Measurements from ENCODE around the gene SORCS3. TPM values are rescaled to one million over a fixed set of nuclear protein-coding genes. Genes with fewer than 3 reads are reported as not detected.
"Not testable (repeated sequence)": the region's sequence is repeated elsewhere in the genome, so short reads cannot be mapped to it uniquely, and the experiment has no call there.

Gene SORCS3
- total RNA-seq, 1 donor from 2014 or later = not detected

DNA sequence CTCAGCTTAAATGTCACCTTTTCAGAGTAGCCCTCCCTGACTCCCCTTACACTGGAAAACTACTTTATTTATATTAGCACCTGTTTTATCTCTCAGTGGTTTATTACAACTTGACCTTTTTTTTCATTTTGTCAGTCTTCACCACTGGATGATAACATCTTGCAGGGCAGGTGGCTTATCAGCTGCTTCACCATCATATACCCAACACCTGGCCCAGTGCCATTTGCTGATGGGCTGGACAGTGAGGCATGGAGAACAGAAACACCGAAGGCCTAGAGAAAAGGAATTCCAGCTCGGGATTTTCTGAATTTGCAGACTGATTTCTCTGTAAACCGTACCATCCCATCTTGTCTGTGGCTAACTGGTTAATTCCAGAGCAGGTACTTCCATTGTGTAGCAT is 48.5 kb downstream of the SORCS3 start:
- Mint-ChIP-seq H3K27ac (no peak overlapping the region), H3K9me3 (no peaks in the 10 kb centered on the region), H3K36me3 (ENCODE audit: low read depth) (no peaks in the 10 kb centered on the region), H3K4me1 (no peaks in the 10 kb centered on the region), H3K4me3 (no peak overlapping the region), H3K27me3 (peaks cover 12% of the 10 kb centered on the region)
- ATAC-seq (ENCODE audit: low read depth) = no peak
- no peak for DNase-seq
- CTCF ChIA-PET = no interaction called here
- POLR2A ChIA-PET = no interaction called here
- intact Hi-C loops (cut with micrococcal nuclease) = no loop called here
- TF ChIP-seq, protein P1, sequence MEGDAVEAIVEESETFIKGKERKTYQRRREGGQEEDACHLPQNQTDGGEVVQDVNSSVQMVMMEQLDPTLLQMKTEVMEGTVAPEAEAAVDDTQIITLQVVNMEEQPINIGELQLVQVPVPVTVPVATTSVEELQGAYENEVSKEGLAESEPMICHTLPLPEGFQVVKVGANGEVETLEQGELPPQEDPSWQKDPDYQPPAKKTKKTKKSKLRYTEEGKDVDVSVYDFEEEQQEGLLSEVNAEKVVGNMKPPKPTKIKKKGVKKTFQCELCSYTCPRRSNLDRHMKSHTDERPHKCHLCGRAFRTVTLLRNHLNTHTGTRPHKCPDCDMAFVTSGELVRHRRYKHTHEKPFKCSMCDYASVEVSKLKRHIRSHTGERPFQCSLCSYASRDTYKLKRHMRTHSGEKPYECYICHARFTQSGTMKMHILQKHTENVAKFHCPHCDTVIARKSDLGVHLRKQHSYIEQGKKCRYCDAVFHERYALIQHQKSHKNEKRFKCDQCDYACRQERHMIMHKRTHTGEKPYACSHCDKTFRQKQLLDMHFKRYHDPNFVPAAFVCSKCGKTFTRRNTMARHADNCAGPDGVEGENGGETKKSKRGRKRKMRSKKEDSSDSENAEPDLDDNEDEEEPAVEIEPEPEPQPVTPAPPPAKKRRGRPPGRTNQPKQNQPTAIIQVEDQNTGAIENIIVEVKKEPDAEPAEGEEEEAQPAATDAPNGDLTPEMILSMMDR (IDR thresholded peaks at IDR 0.05) = no peak

DNA sequence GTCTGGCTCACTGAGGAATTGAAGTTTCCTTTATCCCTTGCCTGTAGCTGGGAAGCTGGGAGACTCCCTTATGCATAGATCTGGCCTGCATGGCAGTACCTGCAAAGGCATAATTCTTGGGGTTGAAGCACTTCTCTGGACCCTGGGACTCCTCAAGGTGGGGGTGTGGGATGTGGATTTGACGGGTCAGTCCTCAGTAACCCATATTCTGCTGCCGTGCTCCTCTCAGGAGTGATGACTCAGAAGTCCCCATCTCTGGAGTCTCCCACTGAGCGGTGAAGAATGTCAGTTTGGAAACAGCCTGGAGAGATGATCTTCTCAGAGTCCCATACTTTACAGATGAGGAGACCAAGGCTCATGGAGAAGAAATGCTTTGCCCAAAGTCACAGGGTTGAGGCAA is 49.0 kb downstream of the SORCS3 start:
- Mint-ChIP-seq H3K4me1 (no peaks in the 10 kb centered on the region), H3K36me3 (ENCODE audit: low read depth) (no peaks in the 10 kb centered on the region), H3K27me3 (peaks cover 12% of the 10 kb centered on the region), H3K27ac (no peak overlapping the region), H3K9me3 (no peaks in the 10 kb centered on the region), H3K4me3 (no peak overlapping the region)
- ChIA-PET CTCF (no interaction called here), POLR2A (no interaction called here)
- DNase-seq = no peak
- intact Hi-C loops (cut with micrococcal nuclease) = no loop called here
- ATAC-seq (ENCODE audit: low read depth) = no peak
- TF ChIP-seq, protein P1 (IDR thresholded peaks at IDR 0.05) = no peak

DNA sequence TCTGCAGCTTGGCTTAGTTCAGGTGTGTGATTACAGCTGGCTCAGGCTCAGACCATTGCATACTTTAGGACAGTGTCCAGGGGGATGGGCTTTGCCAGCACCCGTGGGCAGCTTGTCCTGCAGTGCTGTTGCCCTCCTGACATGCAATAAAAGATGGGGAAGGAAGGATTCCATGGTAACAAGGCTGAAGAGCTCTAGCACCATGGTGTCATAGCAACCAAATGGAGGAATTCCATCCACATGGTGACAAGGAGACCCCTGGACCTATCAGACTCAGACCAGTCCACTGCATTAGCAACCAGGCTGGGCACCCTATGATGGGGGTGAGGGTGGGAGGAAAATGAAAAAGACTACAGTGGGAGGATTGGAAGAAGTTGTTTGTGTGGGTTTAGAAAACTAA is 49.9 kb downstream of the SORCS3 start:
- intact Hi-C loops (cut with micrococcal nuclease) = no loop called here
- Mint-ChIP-seq H3K27ac (no peak overlapping the region), H3K9me3 (no peaks in the 10 kb centered on the region), H3K36me3 (ENCODE audit: low read depth) (no peaks in the 10 kb centered on the region), H3K4me3 (no peak overlapping the region), H3K4me1 (no peaks in the 10 kb centered on the region), H3K27me3 (peaks cover 12% of the 10 kb centered on the region)
- POLR2A ChIA-PET = no interaction called here
- TF ChIP-seq, protein P1 (IDR thresholded peaks at IDR 0.05) = no peak
- DNase-seq (no peak), ATAC-seq (ENCODE audit: low read depth) (no peak)
- CTCF ChIA-PET = no interaction called here

DNA sequence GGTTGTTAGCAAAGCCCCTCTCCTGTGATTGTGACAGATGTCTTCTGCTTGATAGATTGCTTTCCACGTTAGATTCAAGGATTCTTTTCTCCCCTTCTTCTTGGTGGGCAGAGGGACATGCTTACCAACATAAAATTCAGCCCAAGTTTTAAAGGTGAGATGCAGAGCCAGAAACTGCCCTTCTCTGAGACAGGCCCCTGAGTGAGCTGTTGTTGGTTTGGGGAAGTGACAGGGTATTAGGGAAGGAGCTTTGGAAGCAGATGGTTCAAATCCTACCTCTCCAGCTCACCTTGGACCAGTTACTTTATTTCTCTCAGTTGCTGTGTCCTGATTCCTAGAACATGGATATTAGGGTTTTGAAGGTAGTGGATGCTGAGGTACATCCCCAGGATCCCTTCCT is 53.0 kb downstream of the SORCS3 start:
- intact Hi-C loops (cut with micrococcal nuclease) = no loop called here
- TF ChIP-seq, protein P1 (IDR thresholded peaks at IDR 0.05) = no peak
- Mint-ChIP-seq H3K4me3 (no peak overlapping the region), H3K27me3 (peaks cover 10% of the 10 kb centered on the region), H3K36me3 (ENCODE audit: low read depth) (no peaks in the 10 kb centered on the region), H3K4me1 (no peaks in the 10 kb centered on the region), H3K9me3 (no peaks in the 10 kb centered on the region), H3K27ac (no peak overlapping the region)
- ATAC-seq (ENCODE audit: low read depth) = no peak
- POLR2A ChIA-PET = no interaction called here
- CTCF ChIA-PET = no interaction called here
- DNase-seq = no peak

DNA sequence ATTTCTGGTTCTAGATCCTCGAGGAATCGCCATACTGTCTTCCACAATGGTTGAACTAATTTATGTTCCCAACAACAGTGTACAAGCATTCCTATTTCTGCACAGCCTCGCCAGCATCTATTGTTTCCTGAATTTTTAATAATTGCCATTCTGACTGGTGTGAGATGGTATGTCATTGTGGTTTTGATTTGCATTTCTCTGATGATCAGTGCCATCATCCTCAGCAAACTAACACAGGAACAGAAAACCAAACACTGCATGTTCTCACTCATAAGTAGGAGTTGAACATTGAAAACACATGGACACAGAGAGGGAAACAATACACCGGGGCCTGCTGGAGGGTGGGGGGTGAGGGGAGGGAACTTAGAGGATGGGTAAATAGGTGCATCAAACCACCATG is 62.2 kb downstream of the SORCS3 start:
- H3K27me3 Mint-ChIP-seq; H3K9me3 Mint-ChIP-seq; H3K36me3 Mint-ChIP-seq (ENCODE audit: low read depth); H3K4me1 Mint-ChIP-seq; POLR2A ChIA-PET; intact Hi-C loops (cut with micrococcal nuclease); DNase-seq; H3K4me3 Mint-ChIP-seq; H3K27ac Mint-ChIP-seq; ATAC-seq (ENCODE audit: low read depth); CTCF ChIA-PET: not testable (repeated sequence)

DNA sequence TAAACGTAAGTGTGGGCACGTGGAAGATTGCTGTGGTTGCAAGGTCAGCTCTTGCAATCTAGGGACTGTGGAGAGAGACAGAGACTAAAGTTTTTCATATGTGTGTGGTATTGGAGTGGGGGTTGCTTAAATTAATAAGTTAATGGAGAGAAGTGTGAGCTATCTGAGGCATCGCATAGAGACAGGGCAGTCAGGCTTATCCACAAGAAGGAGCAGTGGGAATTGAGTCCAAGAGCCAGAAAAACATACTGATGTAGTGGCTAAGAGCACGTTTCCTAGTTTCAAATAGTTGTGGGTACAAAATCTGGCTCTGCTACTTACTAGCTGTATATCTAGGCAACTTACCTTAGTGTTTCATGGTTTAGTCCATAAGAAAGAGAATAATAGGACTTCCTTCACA is 65.8 kb downstream of the SORCS3 start:
- H3K27ac Mint-ChIP-seq = no peak overlapping the region
- no peaks in the 10 kb centered on the region for H3K27me3 Mint-ChIP-seq
- H3K4me1 Mint-ChIP-seq = no peaks in the 10 kb centered on the region
- TF ChIP-seq, protein P1 (IDR thresholded peaks at IDR 0.05) = no peak
- no peaks in the 10 kb centered on the region for H3K9me3 Mint-ChIP-seq
- no peaks in the 10 kb centered on the region for H3K36me3 Mint-ChIP-seq (ENCODE audit: low read depth)
- CTCF ChIA-PET = no interaction called here
- H3K4me3 Mint-ChIP-seq = no peak overlapping the region
- ATAC-seq (ENCODE audit: low read depth) (no peak), DNase-seq (no peak)
- intact Hi-C loops (cut with micrococcal nuclease) = no loop called here
- POLR2A ChIA-PET = no interaction called here
